CD4-positive, alpha-beta T cell (primary cell): ENCODE measurements around the gene ENPEP. TPM values are rescaled to one million over a fixed set of nuclear protein-coding genes. Genes with fewer than 3 reads are reported as not detected.

Experiments
- ATAC-seq: fragments of 200-7000 bp; cut with Tn5 transposase; one replicate; pipeline ENCODE4 v1.10.0; 2022; ENCODE audit warnings: mild to moderate bottlenecking; ENCODE audit not compliant: poor library complexity
- CTCF ChIA-PET: fragments of 350-600 bp; sonication (Branson Sonifier 250); formaldehyde crosslinking; loops from one replicate; lab custom pipeline; 2021; ENCODE audit warnings: antibody characterized with exemption, inconsistent platforms; lab: Charles Lee
- POLR2A ChIA-PET: fragments of 350-600 bp; sonication (Branson Sonifier 250); formaldehyde crosslinking; loops from one replicate; lab custom pipeline; 2021; ENCODE audit warnings: antibody characterized with exemption, inconsistent platforms; lab: Charles Lee
- DNase-seq, 14 experiments: peaks; one replicate each; pipeline ENCODE4 v3.0.0-alpha.2; 2013 to 2020; ENCODE audit warnings: mixed read lengths in 2 of 14
- H3K27ac ChIP-seq, 2 donors: one replicate each; pipeline versions ENCODE4 v1.5.1 to v1.7.0; 2013; ENCODE audit warnings: low read length in 2 of 2, low read depth in 1 of 2, mild to moderate bottlenecking in 1 of 2
- H3K27me3 ChIP-seq, 2 experiments: 1 replicate in 1 of 2; 2 replicates in 1 of 2; pipeline versions ENCODE4 v1.6.1 to v1.7.0; 2013; ENCODE audit warnings: low read length in 2 of 2, control low read depth in 1 of 2, mild to moderate bottlenecking in 1 of 2, moderate library complexity in 1 of 2; ENCODE audit not compliant: insufficient read depth in 2 of 2, control insufficient read depth in 1 of 2
- H3K36me3 ChIP-seq: one replicate; pipeline ENCODE4 v1.6.1; 2013; ENCODE audit warnings: low read length, control low read depth; ENCODE audit not compliant: insufficient read depth
- H3K4me1 ChIP-seq: one replicate; pipeline ENCODE4 v1.6.1; 2013; ENCODE audit warnings: low read length, control low read depth; ENCODE audit not compliant: insufficient read depth
- H3K4me3 ChIP-seq: one replicate; pipeline ENCODE4 v1.5.1; 2013; ENCODE audit warnings: mild to moderate bottlenecking, low read length, moderate library complexity
- H3K9me3 ChIP-seq, 2 experiments: 1 replicate in 1 of 2; 2 replicates in 1 of 2; pipeline versions ENCODE4 v1.6.1 to v1.7.0; 2013; ENCODE audit warnings: low read length in 2 of 2, mild to moderate bottlenecking in 2 of 2, control low read depth in 1 of 2, moderate library complexity in 1 of 2; ENCODE audit not compliant: control insufficient read depth in 1 of 2, insufficient read depth in 1 of 2
- H3K27ac Mint-ChIP-seq: one replicate; pipeline ENCODE4 v1.8.0; 2020; ENCODE audit warnings: mixed read lengths
- H3K27me3 Mint-ChIP-seq: one replicate; pipeline ENCODE4 v1.8.0; 2021; ENCODE audit warnings: mixed read lengths
- H3K36me3 Mint-ChIP-seq: one replicate; pipeline ENCODE4 v1.8.0; 2021; ENCODE audit warnings: low read depth, mixed read lengths
- H3K4me1 Mint-ChIP-seq: one replicate; pipeline ENCODE4 v1.8.0; 2021; ENCODE audit warnings: low read depth, mixed read lengths
- H3K4me3 Mint-ChIP-seq: one replicate; pipeline ENCODE4 v1.8.0; 2020; ENCODE audit warnings: mild to moderate bottlenecking, mixed read lengths
- H3K9me3 Mint-ChIP-seq: one replicate; pipeline ENCODE4 v1.8.0; 2020; ENCODE audit warnings: mixed read lengths
- intact Hi-C, 2 experiments: fragments of 100-400 bp; cut with DNase I in 1 of 2; cut with micrococcal nuclease in 1 of 2; formaldehyde crosslinking; loops; one replicate each; pipeline versions ENCODE4 v1.15.1 to v1.9.0; 2023 to 2025; cut with DNase I, micrococcal nuclease
- total RNA-seq, 174 experiments: library from RNA in 2 of 174; stranded (reverse) in 2 of 174; gene quantifications; one replicate each; pipeline ENCODE4 v1.2.3 and lab custom pipeline; 2021 to 2026
- TF ChIP-seq, protein P1 (sequence below): fragments of 200-600 bp; IDR thresholded peaks from one replicate; pipeline ENCODE4 v1.8.0; 2022; ENCODE audit warnings: antibody characterized with exemption, mild to moderate bottlenecking

ENPEP gene
- total RNA-seq, 2 experiments from 2014 or later, result not detected

GRCh38 chr4:110610940-110611831 lies 135.2 kb downstream of the ENPEP start:
- Histone ChIP-seq H3K36me3 (no peaks in the 10 kb centered on the region), H3K4me1 (peaks cover 19% of the 10 kb centered on the region), H3K27ac (no peak overlapping the region), H3K27me3 (peaks cover 66 to 79% of the 10 kb centered on the region in 2 experiments), H3K9me3 (peaks cover 18 to 44% of the 10 kb centered on the region in 2 experiments), H3K4me3 (no peak overlapping the region)
- Mint-ChIP-seq H3K9me3 (no peaks in the 10 kb centered on the region), H3K4me3 (no peak overlapping the region), H3K36me3 (no peaks in the 10 kb centered on the region), H3K27me3 (peaks cover 87% of the 10 kb centered on the region), H3K27ac (no peak overlapping the region), H3K4me1 (no peaks in the 10 kb centered on the region)
- DNase-seq (no peak), ATAC-seq (no peak)
- POLR2A ChIA-PET, result no interaction called here
- TF ChIP-seq, protein P1, sequence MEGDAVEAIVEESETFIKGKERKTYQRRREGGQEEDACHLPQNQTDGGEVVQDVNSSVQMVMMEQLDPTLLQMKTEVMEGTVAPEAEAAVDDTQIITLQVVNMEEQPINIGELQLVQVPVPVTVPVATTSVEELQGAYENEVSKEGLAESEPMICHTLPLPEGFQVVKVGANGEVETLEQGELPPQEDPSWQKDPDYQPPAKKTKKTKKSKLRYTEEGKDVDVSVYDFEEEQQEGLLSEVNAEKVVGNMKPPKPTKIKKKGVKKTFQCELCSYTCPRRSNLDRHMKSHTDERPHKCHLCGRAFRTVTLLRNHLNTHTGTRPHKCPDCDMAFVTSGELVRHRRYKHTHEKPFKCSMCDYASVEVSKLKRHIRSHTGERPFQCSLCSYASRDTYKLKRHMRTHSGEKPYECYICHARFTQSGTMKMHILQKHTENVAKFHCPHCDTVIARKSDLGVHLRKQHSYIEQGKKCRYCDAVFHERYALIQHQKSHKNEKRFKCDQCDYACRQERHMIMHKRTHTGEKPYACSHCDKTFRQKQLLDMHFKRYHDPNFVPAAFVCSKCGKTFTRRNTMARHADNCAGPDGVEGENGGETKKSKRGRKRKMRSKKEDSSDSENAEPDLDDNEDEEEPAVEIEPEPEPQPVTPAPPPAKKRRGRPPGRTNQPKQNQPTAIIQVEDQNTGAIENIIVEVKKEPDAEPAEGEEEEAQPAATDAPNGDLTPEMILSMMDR, result no peak
- intact Hi-C loops, result no loop called here
- CTCF ChIA-PET, result no interaction called here

DNA sequence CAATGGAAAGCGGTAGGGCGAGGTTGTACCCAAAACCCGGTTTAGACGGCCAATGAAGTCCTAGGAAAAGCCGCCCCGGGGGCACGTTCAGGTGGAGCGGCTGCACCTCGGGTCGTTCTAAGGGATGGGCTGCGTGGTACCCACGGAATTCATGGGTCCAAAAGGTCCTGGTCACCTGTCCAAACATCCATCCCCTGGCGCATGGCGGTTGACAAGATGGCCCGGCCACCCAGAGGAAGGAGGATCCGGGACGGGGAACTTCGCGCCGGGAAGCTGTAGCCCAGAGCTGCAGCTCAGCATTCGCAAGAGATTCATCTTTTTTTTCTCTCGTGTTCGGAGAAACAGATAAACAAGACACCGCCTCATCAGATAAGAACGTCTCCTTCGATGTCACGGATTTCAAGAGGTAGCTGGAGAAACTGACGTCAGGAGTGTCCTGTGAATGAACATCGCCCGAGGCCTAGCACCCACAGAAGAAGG lies 136.1 kb downstream of the ENPEP start:
- H3K4me1 Mint-ChIP-seq, result no peaks in the 10 kb centered on the region
- H3K27ac ChIP-seq, result no peak overlapping the region
- H3K4me3 Mint-ChIP-seq, result no peak overlapping the region
- no peak overlapping the region for H3K4me3 ChIP-seq
- peaks cover 91% of the 10 kb centered on the region for H3K27me3 Mint-ChIP-seq
- TF ChIP-seq, protein P1, result no peak
- H3K27me3 ChIP-seq, result peaks cover 73 to 87% of the 10 kb centered on the region in 2 experiments
- H3K4me1 ChIP-seq, result peaks cover 19% of the 10 kb centered on the region
- intact Hi-C loops, result no loop called here
- no peaks in the 10 kb centered on the region for H3K36me3 Mint-ChIP-seq
- no peaks in the 10 kb centered on the region for H3K36me3 ChIP-seq
- ChIA-PET CTCF (no interaction called here), POLR2A (no interaction called here)
- peaks cover 18 to 44% of the 10 kb centered on the region in 2 experiments for H3K9me3 ChIP-seq
- H3K27ac Mint-ChIP-seq, result no peak overlapping the region
- H3K9me3 Mint-ChIP-seq, result no peaks in the 10 kb centered on the region
- ATAC-seq, result no peak
- DNase-seq, result no peak

- Histone ChIP-seq H3K4me3 (no peak overlapping the region), H3K4me1 (peaks cover 19% of the 10 kb centered on the region), H3K27me3 (peaks cover 75 to 92% of the 10 kb centered on the region in 2 experiments), H3K27ac (no peak overlapping the region), H3K36me3 (no peaks in the 10 kb centered on the region), H3K9me3 (peaks cover 18 to 44% of the 10 kb centered on the region in 2 experiments)
- ATAC-seq (no peak), DNase-seq (no peak)
- Mint-ChIP-seq H3K36me3 (no peaks in the 10 kb centered on the region), H3K9me3 (peaks cover under 1% of the 10 kb centered on the region), H3K4me3 (no peak overlapping the region), H3K4me1 (peaks cover 1% of the 10 kb centered on the region), H3K27ac (no peak overlapping the region), H3K27me3 (peaks cover 96% of the 10 kb centered on the region)
- intact Hi-C loops, result no loop called here
- POLR2A ChIA-PET, result no interaction called here
- TF ChIP-seq, protein P1, result no peak
- CTCF ChIA-PET, result no interaction called here
These were observed 136.8 kb downstream of the ENPEP start for GRCh38 chr4:110612631-110613269.
